Activated CD4-positive, alpha-beta T cell treated with anti-CD3 and anti-CD28 coated beads, Interleukin-2, amount 10 ng/mL, durations not matched to agents 24 days and 14 days (primary cell): ENCODE data around the gene TKTL1. TPM values are rescaled to one million over a fixed set of nuclear protein-coding genes. Genes with fewer than 3 reads are reported as not detected.
"Not testable (repeated sequence)": the region's sequence is repeated elsewhere in the genome, so short reads cannot be mapped to it uniquely, and the experiment has no call there.

Source experiments
- DNase-seq: peaks from one replicate; pipeline ENCODE4 v3.0.0; 2022
- H3K27ac Mint-ChIP-seq: one replicate; pipeline ENCODE4 v1.8.0; 2022; ENCODE audit warnings: mild to moderate bottlenecking, mixed read lengths
- H3K27me3 Mint-ChIP-seq: one replicate; pipeline ENCODE4 v1.8.0; 2022; ENCODE audit warnings: mixed read lengths
- H3K36me3 Mint-ChIP-seq: one replicate; pipeline ENCODE4 v1.8.0; 2022; ENCODE audit warnings: low read depth, mild to moderate bottlenecking, mixed read lengths
- H3K4me1 Mint-ChIP-seq: one replicate; pipeline ENCODE4 v1.8.0; 2021; ENCODE audit warnings: mixed read lengths
- H3K4me3 Mint-ChIP-seq: one replicate; pipeline ENCODE4 v1.8.0; 2022; ENCODE audit warnings: mild to moderate bottlenecking, moderate library complexity, mixed read lengths
- H3K9me3 Mint-ChIP-seq: one replicate; pipeline ENCODE4 v1.8.0; 2021; ENCODE audit warnings: mixed read lengths
- intact Hi-C: fragments of 100-400 bp; cut with micrococcal nuclease; formaldehyde crosslinking; loops from one replicate; pipeline ENCODE4 v1.15.1; 2023
- total RNA-seq: library from RNA; stranded (reverse); gene quantifications from 2 replicates; pipeline ENCODE4 v1.2.3, GENCODE V29; 2022

The TKTL1 gene
- not detected in 2 replicates for total RNA-seq

GRCh38 chrX:154295664-154296310, at the start of gene TKTL1:
Gene TKTL1 (plus strand): TSS chrX:154295795. CDS start chrX:154295860, 65 bp downstream.
- Mint-ChIP-seq H3K4me3 (no peak within 1 kb of the TSS), H3K27me3 (peaks cover 2% of the 10 kb centered on the region), H3K9me3 (no peaks in the 10 kb centered on the region), H3K4me1 (no peaks in the 10 kb centered on the region), H3K27ac (no peak within 1 kb of the TSS), H3K36me3 (no peaks in the 10 kb centered on the region)
- DNase-seq, result no peak
- intact Hi-C loops, result no loop called here

GRCh38 chrX:154247377-154248045, 48.1 kb upstream of the TKTL1 start:
- intact Hi-C loops, H3K4me3 Mint-ChIP-seq, H3K4me1 Mint-ChIP-seq, H3K27me3 Mint-ChIP-seq, H3K9me3 Mint-ChIP-seq, H3K36me3 Mint-ChIP-seq: not testable (repeated sequence)
- H3K27ac Mint-ChIP-seq, result peak overlapping the region; percentile 45
- peak; percentile 50 for DNase-seq

- intact Hi-C loops, H3K4me1 Mint-ChIP-seq, H3K27ac Mint-ChIP-seq, DNase-seq, H3K4me3 Mint-ChIP-seq, H3K36me3 Mint-ChIP-seq, H3K9me3 Mint-ChIP-seq, H3K27me3 Mint-ChIP-seq: not testable (repeated sequence)
Observed at GRCh38 chrX:154248076-154248475, 47.5 kb upstream of the TKTL1 start.

GRCh38 chrX:154257282-154257681, 38.3 kb upstream of the TKTL1 start, which contains the start of gene OPN1MW3:
Gene OPN1MW3 (plus strand): TSS chrX:154257582. CDS start chrX:154257620, 38 bp downstream.
- H3K36me3 Mint-ChIP-seq, H3K9me3 Mint-ChIP-seq, DNase-seq, H3K4me3 Mint-ChIP-seq, intact Hi-C loops, H3K27ac Mint-ChIP-seq, H3K4me1 Mint-ChIP-seq, H3K27me3 Mint-ChIP-seq: not testable (repeated sequence)

- DNase-seq, H3K27ac Mint-ChIP-seq, H3K27me3 Mint-ChIP-seq, H3K4me3 Mint-ChIP-seq, intact Hi-C loops, H3K9me3 Mint-ChIP-seq, H3K4me1 Mint-ChIP-seq, H3K36me3 Mint-ChIP-seq: not testable (repeated sequence)
Observed at GRCh38 chrX:154258711-154259110, 36.9 kb upstream of the TKTL1 start.

GRCh38 chrX:154263072-154263471, 32.5 kb upstream of the TKTL1 start:
- H3K27me3 Mint-ChIP-seq, H3K4me1 Mint-ChIP-seq, H3K4me3 Mint-ChIP-seq, H3K9me3 Mint-ChIP-seq, H3K36me3 Mint-ChIP-seq, intact Hi-C loops, DNase-seq, H3K27ac Mint-ChIP-seq: not testable (repeated sequence)

GRCh38 chrX:154269245-154269644, 26.4 kb upstream of the TKTL1 start:
- H3K36me3 Mint-ChIP-seq, H3K4me1 Mint-ChIP-seq, H3K9me3 Mint-ChIP-seq, H3K27me3 Mint-ChIP-seq, intact Hi-C loops, DNase-seq, H3K27ac Mint-ChIP-seq, H3K4me3 Mint-ChIP-seq: not testable (repeated sequence)

- H3K36me3 Mint-ChIP-seq, intact Hi-C loops, H3K4me3 Mint-ChIP-seq, DNase-seq, H3K9me3 Mint-ChIP-seq, H3K4me1 Mint-ChIP-seq, H3K27me3 Mint-ChIP-seq, H3K27ac Mint-ChIP-seq: not testable (repeated sequence)
Observed at GRCh38 chrX:154284489-154285338, 10.9 kb upstream of the TKTL1 start.

- H3K4me3 Mint-ChIP-seq, H3K9me3 Mint-ChIP-seq, H3K36me3 Mint-ChIP-seq, DNase-seq, H3K27me3 Mint-ChIP-seq, H3K27ac Mint-ChIP-seq, intact Hi-C loops, H3K4me1 Mint-ChIP-seq: not testable (repeated sequence)
Observed at GRCh38 chrX:154286406-154286805, 9.2 kb upstream of the TKTL1 start.

- intact Hi-C loops, result no loop called here
- DNase-seq, result no peak
- Mint-ChIP-seq H3K36me3 (no peaks in the 10 kb centered on the region), H3K27me3 (no peaks in the 10 kb centered on the region), H3K4me1 (no peaks in the 10 kb centered on the region), H3K9me3 (no peaks in the 10 kb centered on the region), H3K27ac (no peak within 1 kb of the TSS), H3K4me3 (no peak within 1 kb of the TSS)
Observed at GRCh38 chrX:154294791-154295574, 612 bp upstream of the TKTL1 start, which contains the start of gene TEX28. Gene TEX28 (minus strand): TSS chrX:154295124. CDS start chrX:154292117, 3,007 bp downstream.

- Mint-ChIP-seq H3K36me3 (no peaks in the 10 kb centered on the region), H3K9me3 (no peaks in the 10 kb centered on the region), H3K4me3 (no peak overlapping the region), H3K4me1 (no peaks in the 10 kb centered on the region), H3K27me3 (peaks cover 2% of the 10 kb centered on the region), H3K27ac (no peak overlapping the region)
- DNase-seq, result no peak
- intact Hi-C loops, result no loop called here
Observed at GRCh38 chrX:154296731-154297130, 1.1 kb downstream of the TKTL1 start.

GRCh38 chrX:154298312-154298711, 2.7 kb downstream of the TKTL1 start:
- Mint-ChIP-seq H3K36me3 (no peaks in the 10 kb centered on the region), H3K4me3 (no peak overlapping the region), H3K27me3 (peaks cover 2% of the 10 kb centered on the region), H3K4me1 (no peaks in the 10 kb centered on the region), H3K9me3 (no peaks in the 10 kb centered on the region), H3K27ac (no peak overlapping the region)
- intact Hi-C loops, result no loop called here
- no peak for DNase-seq

- no peaks in the 10 kb centered on the region for H3K36me3 Mint-ChIP-seq
- H3K4me1 Mint-ChIP-seq, result no peaks in the 10 kb centered on the region
- peaks cover 2% of the 10 kb centered on the region for H3K27me3 Mint-ChIP-seq
- intact Hi-C loops, result no loop called here
- no peak for DNase-seq
- H3K27ac Mint-ChIP-seq, result no peak overlapping the region
- H3K9me3 Mint-ChIP-seq, result no peaks in the 10 kb centered on the region
- no peak overlapping the region for H3K4me3 Mint-ChIP-seq
Observed at GRCh38 chrX:154300816-154301215, 5.2 kb downstream of the TKTL1 start.
